Amniotic stem cell (primary cell): ENCODE measurements around the gene FLT4.
"Not testable (repeated sequence)": the region's sequence is repeated elsewhere in the genome, so short reads cannot be mapped to it uniquely, and the experiment has no call there.

ENCODE experiments used
- DNase-seq: peaks from one replicate; lab custom pipeline; 2025; lab: John Stamatoyannopoulos, UW

The FLT4 gene

GRCh38 chr5:180670157-180670556 lies 20.8 kb upstream of the FLT4 start:
- no peak for DNase-seq

DNA sequence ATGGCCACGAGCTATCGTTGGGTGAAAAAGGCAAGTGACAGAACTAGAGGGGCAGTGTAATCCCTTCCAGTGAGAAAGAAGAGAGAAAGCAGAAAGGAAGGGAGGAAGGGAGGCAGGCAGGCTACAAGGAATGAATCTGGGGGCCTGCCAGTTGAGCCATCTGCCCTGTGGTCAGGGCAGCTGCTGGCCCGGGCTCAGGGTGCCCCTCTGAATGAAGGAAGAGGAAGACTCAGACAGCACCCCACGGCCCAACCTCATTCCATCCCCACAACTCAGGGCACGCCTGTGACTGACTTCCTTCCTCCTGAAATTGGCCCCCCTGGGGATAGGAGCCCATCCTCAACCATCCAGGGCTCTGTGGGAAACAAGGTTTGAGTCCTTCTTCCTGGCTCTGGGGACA lies 20.3 kb upstream of the FLT4 start:
- DNase-seq: no peak

DNA sequence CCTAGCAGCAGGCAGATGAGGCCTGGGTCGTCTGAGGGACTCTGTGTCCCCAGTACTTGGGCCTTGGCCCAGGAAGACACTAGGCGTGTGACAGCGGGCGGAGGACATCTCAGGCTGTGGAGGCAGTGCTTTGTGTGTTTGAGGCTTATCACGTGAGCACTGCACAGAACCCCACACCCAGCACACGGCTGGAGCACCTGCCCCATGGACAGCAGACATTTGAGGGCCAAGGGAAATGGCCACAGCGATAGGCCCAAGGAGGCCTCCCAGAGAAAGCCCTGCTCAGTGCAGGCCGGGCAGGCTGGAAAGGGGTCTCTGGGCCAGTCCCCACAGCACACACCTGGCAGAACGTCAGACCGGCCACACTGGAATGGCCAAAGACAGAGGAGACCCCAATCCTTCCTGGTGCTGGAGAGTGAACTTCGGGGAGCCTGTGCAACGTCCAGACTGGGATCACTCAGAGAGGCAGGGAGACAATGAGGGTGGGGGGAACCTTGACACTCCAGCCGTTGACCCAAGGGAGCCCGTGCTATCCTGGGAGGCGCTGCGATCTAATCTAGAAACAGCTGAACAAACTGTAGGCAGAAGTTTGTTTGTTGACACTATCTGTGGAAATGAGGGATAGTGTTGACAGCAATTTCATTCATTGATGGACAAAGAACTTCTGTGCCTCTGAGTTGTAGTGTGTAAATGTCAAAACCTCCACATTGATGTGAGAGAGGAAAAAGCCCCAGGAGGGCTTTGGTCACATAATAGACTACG lies 19.6 kb upstream of the FLT4 start:
- no peak for DNase-seq

- DNase-seq: no peak
Measured at GRCh38 chr5:180666812-180667211, 17.4 kb upstream of the FLT4 start.

DNA sequence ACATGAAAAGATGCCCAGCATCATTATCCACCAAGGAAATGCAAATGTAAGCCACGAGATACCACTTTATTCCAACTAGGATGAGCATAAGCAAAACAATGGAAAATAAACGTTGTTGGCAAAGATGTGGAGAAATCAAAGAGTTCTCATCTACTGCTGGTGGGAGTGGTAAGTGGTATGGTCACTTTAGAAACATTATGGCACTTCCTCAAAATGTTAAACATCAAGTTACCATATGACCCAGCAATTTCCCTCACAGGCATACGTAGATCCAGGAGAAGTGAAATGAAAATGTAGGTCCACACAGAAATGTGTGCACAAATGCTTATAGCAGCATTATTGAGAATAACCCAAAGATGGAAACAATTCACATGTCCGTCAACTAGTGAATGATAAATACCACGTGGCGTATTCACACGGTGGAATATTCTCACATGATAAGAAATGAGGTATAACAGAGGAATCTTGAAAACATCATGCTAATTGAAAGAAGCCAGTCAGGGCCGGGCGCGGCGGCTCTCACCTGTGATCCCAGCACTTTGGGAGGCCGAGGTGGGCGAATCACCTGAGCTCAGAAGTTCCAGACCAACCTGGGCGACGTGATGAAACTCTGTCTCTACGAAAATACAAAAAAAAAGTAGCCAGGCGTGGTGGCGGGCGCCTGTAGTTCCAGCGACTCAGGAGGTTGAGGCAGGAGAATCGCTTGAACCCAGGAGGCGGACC lies 16.4 kb upstream of the FLT4 start:
- DNase-seq: no peak

- DNase-seq: no peak
Measured at GRCh38 chr5:180658774-180659564, 9.6 kb upstream of the FLT4 start.

DNA sequence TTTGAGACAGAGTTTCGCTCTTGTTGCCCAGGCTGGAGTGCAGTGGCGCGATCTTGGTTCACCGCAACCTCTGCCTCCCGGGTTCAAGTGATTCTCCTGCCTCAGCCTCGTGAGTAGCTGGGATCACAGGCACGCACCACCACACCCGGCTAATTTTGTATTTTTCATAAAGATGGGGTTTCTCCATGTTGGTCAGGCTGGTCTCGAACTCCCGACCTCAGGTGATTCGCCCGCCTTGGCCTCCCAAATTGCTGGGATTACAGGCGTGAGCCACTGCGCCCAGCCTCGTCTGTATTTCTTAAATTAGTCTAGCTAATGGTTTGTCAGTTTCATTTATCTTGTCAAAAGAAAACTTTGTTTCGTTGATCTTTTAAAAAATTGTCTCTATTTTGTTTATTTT lies 5.8 kb upstream of the FLT4 start:
- DNase-seq: not testable (repeated sequence)

DNA sequence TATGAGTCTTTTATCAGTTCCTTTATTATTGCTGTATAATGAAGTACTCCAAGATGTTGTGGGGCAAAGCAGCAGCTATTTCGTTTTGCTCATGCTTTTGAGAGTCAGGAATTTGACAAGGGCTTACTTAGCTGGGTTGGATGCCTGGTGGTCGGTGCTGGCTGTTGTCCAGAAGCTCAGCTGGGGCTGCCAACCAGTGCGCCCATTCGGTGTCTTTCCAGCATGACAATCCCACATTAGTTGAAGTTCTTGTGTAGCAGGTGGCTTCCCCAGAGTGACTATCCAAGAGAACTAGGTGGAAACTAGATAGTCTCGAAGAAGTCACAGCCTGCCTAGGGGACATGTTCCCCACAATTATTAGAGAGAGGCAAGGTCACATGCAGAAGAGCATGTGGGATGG lies 3.4 kb upstream of the FLT4 start:
- no peak for DNase-seq

DNA sequence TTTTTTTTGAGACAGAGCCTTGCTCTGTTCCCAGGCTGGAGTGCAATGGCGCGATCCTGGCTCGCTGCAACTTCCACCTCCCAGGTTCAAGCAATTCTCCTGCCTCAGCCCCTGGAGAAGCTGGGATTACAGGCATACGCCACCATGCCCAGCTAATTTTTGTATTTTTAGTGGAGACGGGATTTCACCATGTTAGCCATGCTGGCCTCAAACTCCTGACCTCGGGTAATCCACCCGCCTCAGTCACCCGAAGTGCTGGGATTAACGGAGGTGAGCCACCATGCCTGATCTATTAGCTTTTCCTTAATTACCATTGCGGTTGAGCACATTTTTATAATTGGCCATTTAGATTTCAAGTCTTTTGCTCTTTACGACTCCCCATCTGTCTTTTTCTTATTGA lies 2.9 kb upstream of the FLT4 start:
- no peak for DNase-seq

- no peak for DNase-seq
Measured at GRCh38 chr5:180648658-180649296, 623 bp downstream of the FLT4 start.

DNA sequence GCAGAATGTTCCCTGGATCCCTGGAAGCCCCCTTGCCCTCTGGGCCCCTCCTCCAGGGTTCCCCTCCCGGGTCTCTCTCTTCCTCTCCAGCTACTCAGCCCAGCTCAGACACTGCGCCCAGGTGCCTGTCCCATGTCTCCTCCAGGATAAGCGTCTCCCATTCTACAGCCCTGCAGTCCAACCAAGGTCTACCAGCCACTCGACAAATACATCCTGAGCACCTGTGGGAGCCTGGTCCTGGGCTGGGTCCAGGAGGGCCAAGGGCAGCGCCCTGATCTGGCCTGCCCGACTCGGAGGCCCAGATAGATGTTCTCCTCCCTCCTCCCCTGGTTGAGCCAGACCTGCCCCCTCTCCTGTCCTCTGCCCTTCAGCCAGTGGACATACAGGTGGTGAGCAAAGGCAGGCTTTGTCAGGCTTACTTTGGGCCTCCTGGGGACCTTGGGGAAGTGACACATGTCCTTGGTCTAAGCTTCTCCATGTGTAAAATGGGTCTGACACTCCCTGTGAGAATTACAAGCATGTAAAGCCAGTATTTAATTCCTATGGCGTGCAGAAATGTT lies 1.4 kb downstream of the FLT4 start:
- DNase-seq: no peak

DNA sequence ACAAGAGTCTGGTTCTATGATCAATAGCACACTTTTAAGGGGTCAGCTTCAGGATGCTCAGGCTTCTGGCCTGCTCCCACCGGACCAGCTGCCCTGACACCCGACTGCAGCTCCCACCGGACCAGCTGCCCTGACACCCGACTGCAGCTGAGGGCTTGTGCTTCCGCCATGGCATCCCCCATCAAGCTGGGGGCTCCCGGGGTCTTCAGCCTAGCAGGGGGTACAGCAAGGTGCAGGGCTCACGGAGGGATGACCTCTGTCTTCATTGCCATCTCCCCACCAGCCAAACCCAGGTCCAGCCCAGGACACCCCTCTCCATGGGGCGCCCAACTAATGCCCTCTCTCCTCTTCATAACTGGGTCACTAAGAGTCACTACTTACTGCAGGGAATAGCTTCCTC lies 1.9 kb downstream of the FLT4 start:
- DNase-seq: no peak

- no peak for DNase-seq
Measured at GRCh38 chr5:180646963-180647305, 2.5 kb downstream of the FLT4 start.

DNA sequence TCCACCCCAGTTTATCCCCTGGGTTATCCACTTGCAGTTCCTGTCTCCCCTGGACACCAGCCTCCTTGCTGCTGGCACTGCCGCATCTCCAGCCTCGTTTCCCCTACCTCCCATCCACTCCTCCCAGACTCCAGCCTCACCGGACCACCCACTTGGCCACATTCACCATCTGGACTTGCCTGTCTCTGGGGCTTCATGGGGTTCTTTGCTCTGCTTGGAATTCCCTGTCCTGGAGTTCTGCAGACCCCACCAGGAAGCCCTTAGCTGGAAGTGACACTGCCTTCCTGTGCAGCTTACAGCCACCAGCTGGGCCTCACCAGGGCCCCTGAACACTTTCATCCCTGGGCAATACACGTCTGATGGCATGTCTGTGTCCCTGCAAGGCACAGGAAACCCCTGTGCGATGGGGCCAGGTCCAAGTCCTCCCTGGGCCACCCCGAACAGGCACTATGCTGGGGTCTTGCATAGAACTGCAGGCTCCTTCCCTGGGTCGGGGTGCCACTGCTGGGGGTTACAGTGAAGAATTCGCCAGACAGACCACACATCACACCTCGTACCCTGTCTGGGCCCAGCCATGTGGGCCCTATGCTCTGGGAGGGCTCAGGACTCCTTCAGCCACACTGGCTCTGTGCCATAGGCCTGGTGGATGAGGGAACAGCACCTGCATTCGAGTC lies 3.0 kb downstream of the FLT4 start:
- no peak for DNase-seq

DNA sequence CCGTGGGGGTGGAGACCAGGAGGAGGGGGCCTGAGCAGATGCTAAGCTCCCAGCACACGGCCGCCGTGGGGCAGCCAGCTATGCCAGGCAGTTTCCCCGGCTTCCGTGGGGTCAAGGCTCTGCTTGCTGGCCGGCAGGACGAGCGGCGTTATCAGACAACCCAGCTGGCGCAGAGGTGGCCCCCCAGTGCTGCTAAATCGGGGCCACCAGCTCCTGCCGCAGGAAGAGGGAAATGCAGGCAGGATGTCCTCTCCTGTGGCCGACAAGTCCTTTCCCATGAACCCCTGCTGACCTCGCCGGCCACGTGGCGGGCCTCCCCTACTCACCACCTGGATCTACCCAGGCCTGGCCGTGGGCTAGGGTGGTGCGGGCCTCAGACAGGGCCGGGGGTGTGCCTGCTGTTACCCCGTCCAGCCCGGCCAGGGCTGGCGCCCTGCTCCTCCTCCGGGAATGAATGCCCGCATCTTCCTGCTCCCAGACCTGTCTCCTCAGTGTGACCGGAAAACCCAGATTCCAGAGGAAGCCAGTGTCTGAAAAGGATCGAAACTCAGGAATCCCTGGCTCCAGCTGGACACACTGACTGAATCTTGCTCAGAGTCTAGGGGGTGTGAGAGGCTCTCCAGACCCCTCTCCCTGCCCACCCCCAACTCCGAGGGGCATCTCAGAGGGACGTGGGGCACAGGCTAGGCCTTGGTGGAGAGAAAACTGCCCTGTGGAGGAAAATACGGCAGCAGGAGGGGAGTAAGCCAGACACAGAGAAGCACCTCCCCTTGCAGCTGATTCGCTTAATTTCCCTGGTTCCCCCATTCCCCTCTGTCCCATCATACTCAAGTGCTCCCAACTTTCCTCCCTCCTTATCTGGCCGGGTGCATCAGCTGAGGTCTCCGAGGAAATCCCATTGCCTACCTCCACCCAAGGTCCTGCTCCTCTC lies 3.9 kb downstream of the FLT4 start:
- DNase-seq: no peak

DNA sequence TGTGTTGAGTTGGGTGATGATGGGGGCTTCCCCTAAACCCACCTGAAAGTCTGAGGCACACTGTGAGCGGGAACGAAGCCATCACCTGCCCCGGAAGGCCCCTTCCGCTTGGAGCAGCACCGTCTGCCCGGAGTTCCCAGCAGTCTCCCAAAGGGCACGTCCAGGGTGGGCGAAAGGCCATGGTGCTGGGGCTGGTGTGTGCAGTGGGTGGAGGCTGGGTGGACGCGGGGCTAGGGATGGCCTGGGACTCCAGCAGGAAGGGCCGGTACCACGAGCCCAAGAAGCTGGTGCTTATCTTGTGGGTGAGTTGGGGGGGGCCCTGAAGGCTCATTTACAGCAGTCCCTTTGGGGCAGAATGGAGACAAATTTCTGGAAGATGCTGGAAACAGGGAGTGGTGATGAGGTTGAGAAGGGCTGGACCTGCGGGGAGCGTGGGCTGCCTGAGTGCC lies 4.6 kb downstream of the FLT4 start:
- DNase-seq: no peak

DNA sequence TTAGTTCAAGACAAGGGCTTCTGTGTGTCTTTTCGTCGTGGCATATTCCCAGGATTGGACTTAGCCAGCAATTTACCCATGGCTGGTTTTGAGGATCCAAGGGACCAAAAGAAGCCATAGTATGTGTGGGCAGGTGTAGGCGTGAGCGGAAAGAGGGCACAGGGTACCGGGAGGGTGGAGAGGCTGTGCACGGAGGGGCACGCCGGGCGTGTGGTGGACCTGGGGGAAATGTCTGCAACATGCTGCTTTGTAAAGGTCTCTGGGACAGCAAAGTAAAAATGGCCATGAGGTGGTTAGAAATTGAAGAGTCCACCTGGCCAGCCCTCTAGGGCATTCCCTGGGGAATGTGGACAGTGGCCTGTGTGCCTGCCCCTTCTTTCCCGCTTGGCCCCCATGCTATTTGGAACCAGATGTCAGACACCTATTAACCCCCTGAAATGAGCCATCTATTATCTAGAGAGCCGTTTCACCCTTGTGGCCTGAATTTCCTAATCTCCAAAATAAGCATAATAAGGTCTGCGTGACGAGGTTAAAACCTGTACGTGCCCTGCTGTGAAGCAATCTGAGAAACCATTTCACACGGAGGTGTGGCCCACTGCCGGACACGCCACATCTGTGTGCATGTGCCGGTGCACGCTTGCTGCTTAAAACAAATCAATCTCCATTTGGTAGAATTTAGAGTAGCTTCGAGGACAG lies 5.1 kb downstream of the FLT4 start:
- no peak for DNase-seq

DNA sequence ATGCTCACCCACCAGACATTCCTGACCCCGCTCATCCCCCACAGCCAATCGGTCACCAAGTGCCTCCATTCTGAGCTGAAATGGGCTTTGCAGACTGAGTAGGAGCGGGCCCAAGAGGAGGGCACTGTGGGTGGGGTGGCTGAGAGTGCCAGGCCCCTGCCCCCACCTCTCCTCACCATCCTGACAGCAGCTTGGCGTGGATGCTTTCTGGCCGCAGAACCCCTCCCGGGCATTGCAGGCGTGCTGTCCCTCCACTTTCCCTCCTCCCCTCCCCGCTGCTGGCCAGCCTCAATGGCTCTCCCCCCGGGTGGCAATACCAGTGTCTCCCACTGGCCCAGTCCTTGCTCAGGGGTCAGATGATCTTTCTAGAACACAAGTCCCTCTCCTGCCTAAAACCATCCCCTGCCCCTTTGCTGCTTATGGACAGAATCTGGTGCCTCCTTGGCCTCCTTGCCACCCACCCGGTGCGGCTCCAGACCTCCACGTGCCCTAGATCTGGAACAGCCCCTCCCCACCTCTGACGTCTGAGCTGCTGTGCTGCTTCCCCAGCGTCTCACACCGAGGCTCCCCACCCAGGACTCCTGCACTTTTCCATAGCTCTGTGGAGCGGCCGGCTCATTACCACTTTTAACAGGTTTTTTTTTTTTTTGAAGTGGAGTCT lies 6.1 kb downstream of the FLT4 start:
- DNase-seq: no peak

DNA sequence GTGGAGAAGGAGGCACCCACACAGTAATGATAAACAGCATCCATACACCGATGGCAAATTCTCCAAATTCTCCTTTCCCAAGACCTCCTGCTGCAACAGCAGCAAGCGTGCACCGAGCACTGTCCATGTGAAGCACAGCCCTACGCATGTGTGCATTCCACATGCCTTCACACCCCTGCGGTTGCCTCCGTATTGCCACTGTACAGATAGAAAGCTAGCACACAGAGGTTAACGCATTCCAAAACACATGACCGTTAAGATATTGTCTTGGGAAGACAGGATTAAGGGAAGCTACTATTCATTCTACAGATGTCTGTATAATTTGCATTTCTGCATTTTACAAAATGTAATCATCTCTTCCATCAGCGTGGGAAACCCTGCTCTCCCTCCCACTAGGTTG lies 6.6 kb downstream of the FLT4 start:
- DNase-seq: no peak
